IPS DF 6.9 (cell line): ENCODE results near the gene PRTN3.

ENCODE experiments used
- DNase-seq: peaks from one replicate; pipeline ENCODE4 v3.0.0-alpha.2; 2013; ENCODE audit warnings: low read depth, low spot score
- H3K27ac ChIP-seq: one replicate; pipeline ENCODE4 v1.5.1; 2013; ENCODE audit warnings: low read length, control low read depth
- H3K27me3 ChIP-seq: 2 replicates; pipeline ENCODE4 v1.6.1; 2013; ENCODE audit warnings: mild to moderate bottlenecking, low read length; ENCODE audit not compliant: control insufficient read depth, insufficient read depth
- H3K36me3 ChIP-seq: 2 replicates; pipeline ENCODE4 v1.6.1; 2013; ENCODE audit warnings: low read length; ENCODE audit not compliant: control insufficient read depth, insufficient read depth
- H3K4me1 ChIP-seq: 2 replicates; pipeline ENCODE4 v1.6.1; 2013; ENCODE audit warnings: low read length; ENCODE audit not compliant: control insufficient read depth, insufficient read depth
- H3K4me3 ChIP-seq: 2 replicates; pipeline ENCODE4 v1.5.1; 2013; ENCODE audit warnings: mild to moderate bottlenecking, low read length
- H3K9me3 ChIP-seq: 2 replicates; pipeline ENCODE4 v1.6.1; 2013; ENCODE audit warnings: low read length, inconsistent platforms; ENCODE audit not compliant: control insufficient read depth, insufficient read depth
- WGBS: extraction: QIAGEN DNeasy Blood & Tissue Kit; methylation state at CpG from one replicate; pipeline ENCODE4 v1.1.7; 2013; ENCODE audit warnings: mixed read lengths, missing lambda C conversion rate; ENCODE audit not compliant: insufficient read length, insufficient coverage; 5-methylcytosine and 5-hydroxymethylcytosine counted together

The PRTN3 gene

DNA sequence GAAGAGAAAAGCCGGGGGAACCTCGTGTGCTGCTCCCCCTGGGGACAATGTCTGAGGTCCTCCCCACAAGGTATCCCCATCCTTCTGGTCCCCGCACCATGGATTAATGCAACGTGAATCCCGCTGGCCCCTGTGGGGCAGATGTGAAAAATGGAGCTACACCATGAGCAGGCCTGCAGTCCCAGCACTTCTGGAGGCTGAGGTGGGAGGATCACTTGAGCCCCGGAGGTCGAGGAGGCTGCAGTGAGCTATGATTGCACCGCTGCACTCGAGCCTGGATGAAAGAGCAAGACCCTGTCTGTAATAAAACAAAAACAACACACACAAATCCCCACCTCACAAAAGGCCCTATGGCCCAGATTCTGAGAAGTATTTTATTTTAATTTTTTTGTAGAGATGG is 17.5 kb downstream of the PRTN3 start:
- Histone ChIP-seq H3K4me1 (peaks cover 6% of the 10 kb centered on the region; the same call in 1 of the 2 replicates), H3K27me3 (no peaks in the 10 kb centered on the region; the same call in 1 of the 2 replicates), H3K36me3 (no peaks in the 10 kb centered on the region), H3K4me3 (no peak overlapping the region), H3K27ac (no peak overlapping the region), H3K9me3 (no peaks in the 10 kb centered on the region)
- no CpG with 5 or more reads among the region's 9 CpGs for WGBS
- DNase-seq, result no peak

DNA sequence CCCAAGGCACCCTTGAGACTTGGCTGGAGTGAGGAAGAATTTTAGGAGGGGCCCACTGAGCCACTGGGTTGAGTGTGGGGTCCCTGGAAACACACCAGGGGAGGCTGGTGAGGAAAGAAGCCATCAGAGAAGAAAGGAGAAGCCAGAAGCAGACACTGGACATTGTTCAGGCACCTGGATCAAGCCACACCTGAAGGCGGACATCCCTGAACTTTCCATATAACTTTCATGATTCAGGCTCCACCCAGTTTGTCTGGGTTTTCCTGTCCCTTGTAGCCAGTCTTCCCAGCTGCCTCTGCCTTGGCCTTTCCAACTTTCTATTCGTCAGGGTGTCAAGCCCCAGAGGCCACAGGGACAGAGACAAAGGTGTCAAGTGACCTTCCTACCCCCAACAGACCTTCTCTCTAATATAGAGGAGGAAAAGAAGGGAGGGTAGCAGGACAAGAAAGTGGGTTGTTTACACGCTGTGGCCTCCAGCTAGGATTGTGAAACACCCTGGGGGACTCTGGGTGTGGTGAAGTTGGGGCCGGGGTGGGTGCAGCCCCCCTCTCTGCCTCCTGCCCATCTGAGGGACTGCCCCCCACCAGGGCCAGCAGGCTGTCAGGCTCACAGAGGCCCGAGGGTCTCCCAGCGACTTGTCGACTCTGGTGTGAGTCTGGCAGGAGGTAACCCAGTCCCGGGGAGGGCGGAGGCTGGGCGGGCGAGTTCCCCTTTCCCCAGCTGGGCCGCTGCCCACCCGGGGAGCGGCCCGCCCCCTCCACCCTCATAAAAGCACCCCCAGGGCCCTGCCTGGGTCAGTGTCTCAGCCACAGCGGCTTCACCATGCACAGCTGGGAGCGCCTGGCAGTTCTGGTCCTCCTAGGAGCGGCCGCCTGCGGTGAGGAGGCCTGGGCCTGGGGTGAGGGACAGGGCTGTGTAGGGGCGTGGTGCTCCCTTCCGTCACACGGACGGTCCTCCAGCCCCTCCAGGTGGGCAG is 18.4 kb downstream of the PRTN3 start, which contains the start of gene CFD:
Gene CFD, plus strand, starts transcription at position 797 of the 976 bp plus-strand sequence. Its CDS starts 26 bp downstream, at position 823.
- no peaks in the 10 kb centered on the region for H3K9me3 ChIP-seq
- H3K4me1 ChIP-seq, result peaks cover 6% of the 10 kb centered on the region; the same call in 1 of the 2 replicates
- no peak within 1 kb of the TSS for H3K27ac ChIP-seq
- no peaks in the 10 kb centered on the region; the same call in 1 of the 2 replicates for H3K27me3 ChIP-seq
- no peaks in the 10 kb centered on the region for H3K36me3 ChIP-seq
- H3K4me3 ChIP-seq, result peak within 1 kb of the TSS; percentile 61; the same call in 1 of the 2 replicates
- DNase-seq, result no peak
- no CpG with 5 or more reads among the region's 24 CpGs for WGBS

GRCh38 chr19:861141-861755 is 20.4 kb downstream of the PRTN3 start:
- Histone ChIP-seq H3K27ac (no peak overlapping the region), H3K36me3 (no peaks in the 10 kb centered on the region), H3K9me3 (no peaks in the 10 kb centered on the region), H3K4me3 (peak overlapping the region; percentile 8; the same call in 1 of the 2 replicates), H3K4me1 (peaks cover 7% of the 10 kb centered on the region; the same call in 1 of the 2 replicates), H3K27me3 (no peaks in the 10 kb centered on the region; the same call in 1 of the 2 replicates)
- no peak for DNase-seq
- no CpG with 5 or more reads among the region's 35 CpGs for WGBS

- DNase-seq, result peak; percentile 77
- no peaks in the 10 kb centered on the region for H3K9me3 ChIP-seq
These were observed 21.2 kb downstream of the PRTN3 start for GRCh38 chr19:861756-862580.

DNA sequence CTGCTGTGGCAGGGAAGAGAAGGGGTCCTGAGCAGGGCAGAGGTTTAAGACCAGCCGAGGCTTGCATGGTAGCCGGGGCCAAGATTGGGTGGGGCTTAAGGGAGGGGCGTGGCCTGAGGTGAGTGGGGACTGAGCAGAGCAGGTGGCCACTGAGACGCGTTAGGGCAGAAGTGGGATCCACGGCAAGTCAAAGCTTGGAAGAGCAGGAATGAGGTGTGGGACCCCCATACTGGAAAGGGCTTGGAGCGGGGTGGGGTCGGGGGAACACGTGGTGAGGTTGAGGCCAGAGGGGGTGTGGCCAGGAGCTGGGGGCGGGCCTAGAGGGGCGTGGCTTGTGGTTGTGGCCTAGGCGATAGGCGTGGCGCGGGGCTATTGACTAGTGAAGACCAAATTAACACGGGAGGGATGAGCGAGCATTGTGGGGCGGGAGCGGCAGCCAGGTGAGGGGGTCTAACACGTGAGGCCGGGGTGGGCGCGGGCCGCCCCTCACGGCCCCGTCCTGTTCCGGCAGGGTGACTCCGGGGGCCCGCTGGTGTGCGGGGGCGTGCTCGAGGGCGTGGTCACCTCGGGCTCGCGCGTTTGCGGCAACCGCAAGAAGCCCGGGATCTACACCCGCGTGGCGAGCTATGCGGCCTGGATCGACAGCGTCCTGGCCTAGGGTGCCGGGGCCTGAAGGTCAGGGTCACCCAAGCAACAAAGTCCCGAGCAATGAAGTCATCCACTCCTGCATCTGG is 21.9 kb downstream of the PRTN3 start:
- H3K27ac ChIP-seq, result no peak overlapping the region
- no peaks in the 10 kb centered on the region; the same call in 1 of the 2 replicates for H3K27me3 ChIP-seq
- no CpG with 5 or more reads among the region's 48 CpGs for WGBS
- no peaks in the 10 kb centered on the region for H3K36me3 ChIP-seq
- peak; percentile 52 for DNase-seq
- no peaks in the 10 kb centered on the region for H3K9me3 ChIP-seq
- peak overlapping the region; percentile 37; the same call in 1 of the 2 replicates for H3K4me3 ChIP-seq
- peaks cover 9% of the 10 kb centered on the region for H3K4me1 ChIP-seq

More at GRCh38 chr19:861756-862580, 21.2 kb downstream of the PRTN3 start:
- Histone ChIP-seq H3K27me3 (no peaks in the 10 kb centered on the region; the same call in 1 of the 2 replicates), H3K27ac (no peak overlapping the region), H3K36me3 (no peaks in the 10 kb centered on the region), H3K4me3 (peak overlapping the region; percentile 37; the same call in 1 of the 2 replicates), H3K4me1 (peaks cover 8% of the 10 kb centered on the region)
- no CpG with 5 or more reads among the region's 60 CpGs for WGBS

GRCh38 chr19:863315-863620 is 22.5 kb downstream of the PRTN3 start:
- DNase-seq, result no peak
- H3K27me3 ChIP-seq, result no peaks in the 10 kb centered on the region; the same call in 1 of the 2 replicates
- peaks cover 5% of the 10 kb centered on the region; the same call in 1 of the 2 replicates for H3K36me3 ChIP-seq
- peaks cover 9% of the 10 kb centered on the region for H3K4me1 ChIP-seq
- no CpG with 5 or more reads among the region's 7 CpGs for WGBS
- H3K4me3 ChIP-seq, result no peak overlapping the region; the same call in 1 of the 2 replicates
- no peaks in the 10 kb centered on the region for H3K9me3 ChIP-seq
- H3K27ac ChIP-seq, result no peak overlapping the region

DNA sequence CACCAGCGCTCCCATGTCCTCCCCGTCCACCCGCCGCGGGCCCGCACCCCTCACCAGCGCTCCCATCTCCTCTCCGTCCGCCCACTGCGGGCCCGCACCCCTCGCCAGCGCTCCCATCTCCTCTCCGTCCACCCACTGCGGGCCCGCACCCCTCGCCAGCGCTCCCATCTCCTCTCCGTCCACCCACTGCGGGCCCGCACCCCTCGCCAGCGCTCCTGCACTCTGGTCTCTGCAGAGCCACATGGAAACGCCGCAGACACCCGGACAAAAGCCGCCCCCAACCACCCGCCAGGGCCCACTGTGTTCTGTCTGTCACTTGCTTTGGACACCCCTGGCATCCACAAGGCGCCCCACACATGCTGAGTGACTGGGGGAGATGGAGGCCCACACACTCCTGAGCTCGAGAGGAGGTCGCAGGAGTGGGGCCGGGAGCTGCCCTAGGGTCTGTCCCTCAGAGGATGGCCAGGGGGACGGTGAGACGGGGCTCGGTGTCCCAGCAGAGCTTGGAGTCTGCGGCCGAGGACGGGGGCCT is 26.0 kb downstream of the PRTN3 start:
- no peaks in the 10 kb centered on the region for H3K27me3 ChIP-seq
- H3K9me3 ChIP-seq, result no peaks in the 10 kb centered on the region
- no peak overlapping the region for H3K4me3 ChIP-seq
- peaks cover 15% of the 10 kb centered on the region; the same call in 1 of the 2 replicates for H3K36me3 ChIP-seq
- no peak overlapping the region for H3K27ac ChIP-seq
- no CpG with 5 or more reads among the region's 38 CpGs for WGBS
- no peak for DNase-seq
- H3K4me1 ChIP-seq, result peaks cover 6% of the 10 kb centered on the region

DNA sequence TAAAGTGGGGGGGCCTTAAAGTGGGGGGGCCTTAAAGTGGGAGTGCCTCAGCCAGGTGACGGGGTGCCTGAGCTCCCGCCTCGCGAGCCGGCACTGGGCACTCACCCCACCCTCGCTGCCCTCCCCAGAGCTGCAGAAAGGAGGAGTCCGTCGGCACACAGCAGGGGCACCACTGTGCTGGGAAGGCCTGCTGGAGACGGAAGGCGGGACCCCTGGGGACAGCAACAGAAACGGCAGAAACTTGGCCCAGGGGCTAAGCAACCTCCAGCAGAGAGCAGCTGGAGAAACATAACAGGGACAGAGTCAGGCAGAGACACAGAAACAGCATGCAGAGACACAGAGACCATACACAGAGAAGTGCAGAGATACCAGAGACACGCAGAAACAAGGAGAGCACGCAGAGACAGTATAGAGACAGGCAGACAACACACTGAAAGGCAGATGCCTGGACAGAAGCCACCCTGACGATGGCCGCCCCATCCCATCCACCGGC is 26.5 kb downstream of the PRTN3 start:
- Histone ChIP-seq H3K4me1 (peaks cover 10% of the 10 kb centered on the region), H3K27ac (no peak overlapping the region), H3K4me3 (no peak overlapping the region), H3K9me3 (no peaks in the 10 kb centered on the region), H3K36me3 (peaks cover 15% of the 10 kb centered on the region; the same call in 1 of the 2 replicates), H3K27me3 (no peaks in the 10 kb centered on the region)
- no CpG with 5 or more reads among the region's 16 CpGs for WGBS
- DNase-seq, result no peak

DNA sequence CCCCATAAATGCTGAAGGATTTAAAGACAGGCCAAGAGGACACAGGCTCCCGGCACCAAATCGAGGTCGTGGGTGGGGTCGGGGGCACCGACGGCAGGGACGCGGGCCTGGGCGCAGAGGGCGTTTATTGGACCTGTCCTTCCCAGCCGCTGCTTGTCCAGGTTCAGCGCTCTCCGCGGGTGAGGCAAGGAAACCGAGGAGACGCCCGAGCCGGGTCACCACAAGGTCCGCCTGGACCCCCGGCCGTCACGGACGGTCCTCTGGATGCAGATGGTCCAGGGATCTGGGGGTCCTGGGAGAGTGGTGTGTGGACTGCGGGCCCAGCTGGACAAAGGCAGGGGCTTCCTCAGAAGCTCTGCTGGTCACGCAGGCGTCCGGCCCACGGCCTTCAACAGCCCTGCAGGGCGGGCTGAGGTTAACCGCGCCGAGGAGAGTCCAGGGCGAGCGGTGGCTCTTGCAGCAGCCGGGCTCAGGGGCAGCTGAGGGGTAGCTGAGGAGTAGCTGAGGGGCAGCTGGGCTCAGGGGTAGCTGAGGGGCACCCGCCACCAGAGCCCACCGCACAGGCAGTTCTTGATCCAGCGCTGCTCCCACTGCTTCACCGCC is 27.2 kb downstream of the PRTN3 start:
- WGBS, result no CpG with 5 or more reads among the region's 39 CpGs
- peaks cover 10% of the 10 kb centered on the region for H3K4me1 ChIP-seq
- no peak overlapping the region for H3K27ac ChIP-seq
- no peaks in the 10 kb centered on the region for H3K27me3 ChIP-seq
- H3K4me3 ChIP-seq, result no peak overlapping the region
- peaks cover 15% of the 10 kb centered on the region; the same call in 1 of the 2 replicates for H3K36me3 ChIP-seq
- no peaks in the 10 kb centered on the region for H3K9me3 ChIP-seq
- no peak for DNase-seq
